ENCODE data around the gene LBHD2. TPM values are rescaled to one million over a fixed set of nuclear protein-coding genes. Genes with fewer than 3 reads are reported as not detected.
A peak's percentile ranks its signal among the peaks of the same experiment; 100 is the strongest.
"Not testable (repeated sequence)": the region's sequence is repeated elsewhere in the genome, so short reads cannot be mapped to it uniquely, and the experiment has no call there.

LBHD2 gene
- total and polyA plus RNA-seq, 2 of the 13 experiments (the other 11 are each of a cell fraction or from before 2014, with no cell fraction given): 0.67 to 1.00 TPM

GRCh38 chr14:103115086-103115679 is 31.2 kb downstream of the LBHD2 start (continued):
- TF ChIP-seq SMAD1 (CRISPR knock-in tag; IDR thresholded peaks at IDR 0.05; ENCODE audit: borderline replicate concordance, low read depth) (peak; percentile 32; the same call in 1 of the 2 replicates), PHF21A (CRISPR knock-in tag; IDR thresholded peaks at IDR 0.05) (0 out of 2 replicates have a peak, but pooled peaks have one; percentile 17), ADNP (CRISPR knock-in tag; IDR thresholded peaks at IDR 0.05) (peak; percentile 98), MED1 (CRISPR knock-in tag; IDR thresholded peaks at IDR 0.05) (0 out of 2 replicates have a peak, but pooled peaks have one; percentile 51), SOX5 (CRISPR knock-in tag; IDR thresholded peaks at IDR 0.05; ENCODE audit: borderline replicate concordance) (peak; percentile 42; the same call in 1 of the 2 replicates), HMGXB4 (CRISPR knock-in tag; IDR thresholded peaks at IDR 0.05; ENCODE audit: borderline replicate concordance in 1 of 2, low read depth in 1 of 2) (peak in 1 of 2 experiments; percentile 37; a peak in 1 of 4 replicates), FOXA1 (CRISPR knock-in tag; IDR thresholded peaks at IDR 0.05) (peak; percentile 51), ZNF264 (CRISPR knock-in tag; IDR thresholded peaks at IDR 0.05) (0 out of 2 replicates have a peak, but pooled peaks have one; percentile 47), BRD4 (CRISPR knock-in tag; IDR thresholded peaks at IDR 0.05) (0 out of 2 replicates have a peak, but pooled peaks have one; percentile 26), HDAC2 (CRISPR knock-in tag; IDR thresholded peaks at IDR 0.05) (peak; percentile 56; the same call in 1 of the 2 replicates), HINFP (CRISPR knock-in tag; IDR thresholded peaks at IDR 0.05; ENCODE audit: low read depth) (0 out of 2 replicates have a peak, but pooled peaks have one; percentile 44), ZNF639 (CRISPR knock-in tag; conservative IDR thresholded peaks at IDR 0.05) (0 out of 2 replicates have a peak, but pooled peaks have one; percentile 35), TBX2 (CRISPR knock-in tag; IDR thresholded peaks at IDR 0.05; ENCODE audit: borderline replicate concordance) (0 out of 2 replicates have a peak, but pooled peaks have one; percentile 5), ZNF460 (CRISPR knock-in tag; IDR thresholded peaks at IDR 0.05; ENCODE audit: borderline replicate concordance) (peak; percentile 100), SALL1 (CRISPR knock-in tag; IDR thresholded peaks at IDR 0.05) (0 out of 2 replicates have a peak, but pooled peaks have one; percentile 30), ZNF280D (CRISPR knock-in tag; IDR thresholded peaks at IDR 0.05) (peak; percentile 92), MLX (CRISPR knock-in tag; IDR thresholded peaks at IDR 0.05) (0 out of 2 replicates have a peak, but pooled peaks have one; percentile 26), ZMYM2 (CRISPR knock-in tag; IDR thresholded peaks at IDR 0.05) (peak; percentile 99), POLR2G (IDR thresholded peaks at IDR 0.05; ENCODE audit: low read depth, low read length) (peak; percentile 59), MIXL1 (CRISPR knock-in tag; IDR thresholded peaks at IDR 0.05) (peak; percentile 13; the same call in 1 of the 2 replicates), NFYB (CRISPR knock-in tag; IDR thresholded peaks at IDR 0.05) (peak; percentile 82)
- not testable (repeated sequence) for TF ChIP-seq FOXA1 (IDR thresholded peaks at IDR 0.05)
